Measurements from ENCODE around the gene GNA15.

DNA sequence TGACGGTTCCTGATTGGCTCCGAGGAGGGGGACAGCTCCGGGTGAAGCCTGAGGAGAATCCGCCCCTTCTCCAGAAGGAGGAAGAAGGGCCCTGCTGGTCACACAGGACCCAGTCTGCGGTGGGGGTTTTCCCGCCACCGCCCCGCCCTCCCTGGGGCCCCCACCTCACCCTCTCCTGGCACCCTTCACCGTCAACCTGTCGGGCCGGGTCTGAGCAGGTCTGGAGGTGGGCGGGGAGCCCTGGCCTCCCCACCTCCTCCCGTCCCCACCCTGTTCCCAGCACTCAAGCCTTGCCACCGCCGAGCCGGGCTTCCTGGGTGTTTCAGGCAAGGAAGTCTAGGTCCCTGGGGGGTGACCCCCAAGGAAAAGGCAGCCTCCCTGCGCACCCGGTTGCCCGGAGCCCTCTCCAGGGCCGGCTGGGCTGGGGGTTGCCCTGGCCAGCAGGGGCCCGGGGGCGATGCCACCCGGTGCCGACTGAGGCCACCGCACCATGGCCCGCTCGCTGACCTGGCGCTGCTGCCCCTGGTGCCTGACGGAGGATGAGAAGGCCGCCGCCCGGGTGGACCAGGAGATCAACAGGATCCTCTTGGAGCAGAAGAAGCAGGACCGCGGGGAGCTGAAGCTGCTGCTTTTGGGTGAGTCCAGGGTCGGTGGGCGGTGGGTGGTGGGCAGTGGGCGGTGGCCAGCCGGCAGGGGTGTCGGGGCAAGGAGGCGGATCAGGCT is at the start of gene GNA15:
- TF ChIP-seq, protein P1, sequence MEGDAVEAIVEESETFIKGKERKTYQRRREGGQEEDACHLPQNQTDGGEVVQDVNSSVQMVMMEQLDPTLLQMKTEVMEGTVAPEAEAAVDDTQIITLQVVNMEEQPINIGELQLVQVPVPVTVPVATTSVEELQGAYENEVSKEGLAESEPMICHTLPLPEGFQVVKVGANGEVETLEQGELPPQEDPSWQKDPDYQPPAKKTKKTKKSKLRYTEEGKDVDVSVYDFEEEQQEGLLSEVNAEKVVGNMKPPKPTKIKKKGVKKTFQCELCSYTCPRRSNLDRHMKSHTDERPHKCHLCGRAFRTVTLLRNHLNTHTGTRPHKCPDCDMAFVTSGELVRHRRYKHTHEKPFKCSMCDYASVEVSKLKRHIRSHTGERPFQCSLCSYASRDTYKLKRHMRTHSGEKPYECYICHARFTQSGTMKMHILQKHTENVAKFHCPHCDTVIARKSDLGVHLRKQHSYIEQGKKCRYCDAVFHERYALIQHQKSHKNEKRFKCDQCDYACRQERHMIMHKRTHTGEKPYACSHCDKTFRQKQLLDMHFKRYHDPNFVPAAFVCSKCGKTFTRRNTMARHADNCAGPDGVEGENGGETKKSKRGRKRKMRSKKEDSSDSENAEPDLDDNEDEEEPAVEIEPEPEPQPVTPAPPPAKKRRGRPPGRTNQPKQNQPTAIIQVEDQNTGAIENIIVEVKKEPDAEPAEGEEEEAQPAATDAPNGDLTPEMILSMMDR (IDR thresholded peaks at IDR 0.05; ENCODE audit: poor library complexity) = no peak
- TF ChIP-seq EZH2 (IDR thresholded peaks at IDR 0.05; ENCODE audit: borderline replicate concordance) = no peak
